ENCODE results near the gene DGKE.

DGKE gene

DNA sequence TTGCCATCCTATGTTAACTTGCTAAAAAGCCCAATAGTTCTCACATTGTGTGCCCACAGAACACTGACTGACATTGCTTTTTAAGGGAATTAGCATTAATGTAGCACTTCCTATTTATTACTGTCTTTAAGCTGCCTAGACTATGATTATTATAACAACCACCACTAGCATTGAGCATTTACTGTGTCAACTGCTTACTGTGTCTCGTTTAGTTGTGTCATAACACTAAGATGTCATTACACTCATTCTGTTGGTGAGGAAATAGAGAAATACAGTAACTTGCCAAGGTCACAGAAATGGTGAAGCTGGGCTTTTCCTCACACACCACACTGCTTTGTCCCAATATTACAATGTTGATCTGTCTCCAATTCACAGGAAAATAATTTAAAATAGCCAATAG lies 49.7 kb downstream of the DGKE start:
- Histone ChIP-seq H3K27ac (no peak overlapping the region), H3K36me3 (ENCODE audit: control insufficient read depth, insufficient read depth, low read length) (no peaks in the 10 kb centered on the region), H3K9ac (no peak overlapping the region), H3K79me2 (no peaks in the 10 kb centered on the region), H3K4me3 (ENCODE audit: low read depth, low read length) (no peak overlapping the region), H2AFZ (no peak overlapping the region), H3K4me2 (ENCODE audit: low read length) (no peak overlapping the region), H3K27me3 (ENCODE audit: control insufficient read depth, insufficient read depth, low read length) (no peaks in the 10 kb centered on the region), H3K9me3 (ENCODE audit: control insufficient read depth, low read length) (no peaks in the 10 kb centered on the region), H3K4me1 (no peaks in the 10 kb centered on the region)
- TF ChIP-seq, protein P1, sequence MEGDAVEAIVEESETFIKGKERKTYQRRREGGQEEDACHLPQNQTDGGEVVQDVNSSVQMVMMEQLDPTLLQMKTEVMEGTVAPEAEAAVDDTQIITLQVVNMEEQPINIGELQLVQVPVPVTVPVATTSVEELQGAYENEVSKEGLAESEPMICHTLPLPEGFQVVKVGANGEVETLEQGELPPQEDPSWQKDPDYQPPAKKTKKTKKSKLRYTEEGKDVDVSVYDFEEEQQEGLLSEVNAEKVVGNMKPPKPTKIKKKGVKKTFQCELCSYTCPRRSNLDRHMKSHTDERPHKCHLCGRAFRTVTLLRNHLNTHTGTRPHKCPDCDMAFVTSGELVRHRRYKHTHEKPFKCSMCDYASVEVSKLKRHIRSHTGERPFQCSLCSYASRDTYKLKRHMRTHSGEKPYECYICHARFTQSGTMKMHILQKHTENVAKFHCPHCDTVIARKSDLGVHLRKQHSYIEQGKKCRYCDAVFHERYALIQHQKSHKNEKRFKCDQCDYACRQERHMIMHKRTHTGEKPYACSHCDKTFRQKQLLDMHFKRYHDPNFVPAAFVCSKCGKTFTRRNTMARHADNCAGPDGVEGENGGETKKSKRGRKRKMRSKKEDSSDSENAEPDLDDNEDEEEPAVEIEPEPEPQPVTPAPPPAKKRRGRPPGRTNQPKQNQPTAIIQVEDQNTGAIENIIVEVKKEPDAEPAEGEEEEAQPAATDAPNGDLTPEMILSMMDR (IDR thresholded peaks at IDR 0.05), result no peak

DNA sequence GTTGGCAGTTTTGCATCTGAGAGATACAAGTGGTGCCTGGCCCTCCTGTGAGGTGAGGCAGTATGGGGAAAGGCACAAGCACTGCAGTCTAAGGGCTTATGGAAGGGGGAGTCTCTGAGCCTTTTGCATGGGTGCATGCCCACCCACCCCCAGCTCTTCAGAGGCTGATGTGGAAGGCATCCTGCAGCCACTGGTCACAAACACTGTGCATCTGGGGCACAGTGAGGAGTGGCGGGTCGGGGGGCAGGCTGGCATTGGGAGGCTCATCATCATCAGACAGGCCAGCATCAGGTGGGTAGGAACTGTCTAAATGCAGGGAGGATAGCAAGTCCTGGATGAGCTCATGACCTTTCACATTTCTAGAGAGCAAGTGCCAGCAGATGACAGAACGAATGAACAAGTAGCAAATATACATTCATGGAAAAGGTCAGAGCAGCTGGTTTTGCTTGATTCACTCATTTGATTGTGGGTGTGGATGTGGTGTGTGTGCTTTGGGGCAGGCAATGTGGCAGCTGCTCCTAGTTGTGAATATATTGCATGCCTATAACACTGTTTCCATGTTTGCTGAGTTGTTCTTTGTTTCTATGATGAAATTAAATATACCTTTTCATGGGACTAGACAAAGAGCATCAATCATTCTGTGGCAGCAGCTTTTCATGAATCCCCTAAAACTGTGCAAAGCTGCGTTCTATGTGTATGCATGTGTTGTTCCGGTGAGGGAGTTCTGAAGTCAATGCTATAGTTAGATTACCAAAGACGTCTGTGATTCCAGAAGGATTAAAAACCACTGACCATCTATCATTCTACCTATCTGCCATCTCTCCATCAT lies 50.7 kb downstream of the DGKE start:
- no peak overlapping the region for H3K9ac ChIP-seq
- no peaks in the 10 kb centered on the region for H3K79me2 ChIP-seq
- H3K4me2 ChIP-seq (ENCODE audit: low read length), result no peak overlapping the region
- no peak overlapping the region for H2AFZ ChIP-seq
- H3K4me3 ChIP-seq (ENCODE audit: low read depth, low read length), result no peak overlapping the region
- H3K9me3 ChIP-seq (ENCODE audit: control insufficient read depth, low read length), result no peaks in the 10 kb centered on the region
- H3K27ac ChIP-seq, result no peak overlapping the region
- no peaks in the 10 kb centered on the region for H3K36me3 ChIP-seq (ENCODE audit: control insufficient read depth, insufficient read depth, low read length)
- TF ChIP-seq, protein P1 (IDR thresholded peaks at IDR 0.05), result no peak
- H3K4me1 ChIP-seq, result no peaks in the 10 kb centered on the region
- H3K27me3 ChIP-seq (ENCODE audit: control insufficient read depth, insufficient read depth, low read length), result no peaks in the 10 kb centered on the region

DNA sequence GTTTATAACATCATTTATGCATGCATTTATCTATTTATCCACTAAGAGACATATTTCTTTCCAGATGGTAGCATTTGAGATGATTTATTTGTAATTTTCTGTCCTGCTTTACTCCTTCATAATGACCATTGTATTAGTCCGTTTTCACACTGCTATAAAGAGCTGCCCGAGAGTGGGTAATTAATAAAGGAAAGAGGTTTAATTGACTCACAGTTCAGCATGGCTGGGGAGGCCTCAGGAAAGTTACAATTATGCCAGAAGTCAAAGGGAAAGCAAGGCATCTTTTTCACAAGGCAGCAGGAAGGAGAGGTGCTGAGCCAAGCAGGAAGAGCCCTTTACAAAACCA lies 51.3 kb downstream of the DGKE start:
- Histone ChIP-seq H3K27ac (no peak overlapping the region), H3K4me3 (ENCODE audit: low read depth, low read length) (no peak overlapping the region), H3K27me3 (ENCODE audit: control insufficient read depth, insufficient read depth, low read length) (no peaks in the 10 kb centered on the region), H3K9me3 (ENCODE audit: control insufficient read depth, low read length) (no peaks in the 10 kb centered on the region), H3K79me2 (no peaks in the 10 kb centered on the region), H3K9ac (no peak overlapping the region), H3K4me1 (no peaks in the 10 kb centered on the region), H2AFZ (no peak overlapping the region), H3K4me2 (ENCODE audit: low read length) (no peak overlapping the region), H3K36me3 (ENCODE audit: control insufficient read depth, insufficient read depth, low read length) (no peaks in the 10 kb centered on the region)
- TF ChIP-seq, protein P1 (IDR thresholded peaks at IDR 0.05), result no peak

DNA sequence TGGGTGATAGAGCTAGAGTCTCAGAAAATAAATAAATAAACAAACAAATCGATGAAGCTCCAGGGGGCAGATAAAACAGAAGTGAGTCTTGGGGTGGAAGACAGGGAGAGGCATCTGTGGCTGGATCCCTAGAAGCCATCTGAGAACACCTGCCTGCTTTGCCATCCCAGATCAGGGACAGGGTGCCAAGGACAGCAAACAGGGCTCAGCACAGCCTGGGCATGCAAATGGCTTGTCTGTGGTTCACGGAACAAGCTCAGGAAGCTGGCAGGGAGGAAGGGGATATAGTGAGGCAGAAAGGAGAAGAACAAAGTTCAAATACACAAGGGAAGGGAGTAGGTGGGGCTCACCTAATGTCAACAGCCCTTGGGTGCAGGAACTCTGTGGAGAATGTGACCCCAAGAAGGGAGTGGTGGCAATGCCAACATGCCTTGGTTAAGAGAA lies 52.4 kb downstream of the DGKE start:
- Histone ChIP-seq H3K9me3 (ENCODE audit: control insufficient read depth, low read length) (no peaks in the 10 kb centered on the region), H2AFZ (no peak overlapping the region), H3K27me3 (ENCODE audit: control insufficient read depth, insufficient read depth, low read length) (no peaks in the 10 kb centered on the region), H3K27ac (no peak overlapping the region), H3K4me3 (ENCODE audit: low read depth, low read length) (no peak overlapping the region), H3K9ac (no peak overlapping the region), H3K36me3 (ENCODE audit: control insufficient read depth, insufficient read depth, low read length) (no peaks in the 10 kb centered on the region), H3K4me1 (no peaks in the 10 kb centered on the region), H3K4me2 (ENCODE audit: low read length) (no peak overlapping the region), H3K79me2 (no peaks in the 10 kb centered on the region)
- TF ChIP-seq, protein P1 (IDR thresholded peaks at IDR 0.05), result no peak

DNA sequence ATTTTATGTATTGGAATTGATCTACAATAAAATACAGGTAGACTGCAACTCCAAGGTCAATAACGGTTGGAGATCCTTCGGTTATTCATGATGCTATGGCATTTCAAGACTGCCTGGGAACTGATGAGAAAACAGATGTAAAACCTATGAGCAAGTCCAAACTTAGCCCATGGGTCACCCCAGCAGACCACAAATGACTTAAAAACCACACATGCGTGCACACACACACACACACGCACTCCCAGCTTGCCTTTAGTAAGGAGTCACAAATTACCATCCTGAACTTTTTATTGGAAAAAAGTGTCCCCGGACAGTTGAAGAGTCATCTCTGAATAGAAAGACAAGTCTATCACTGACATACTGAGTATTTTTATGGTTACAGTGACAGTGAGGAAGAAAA lies 53.2 kb downstream of the DGKE start:
- Histone ChIP-seq H3K27ac (no peak overlapping the region), H3K4me3 (ENCODE audit: low read depth, low read length) (no peak overlapping the region), H3K9me3 (ENCODE audit: control insufficient read depth, low read length) (no peaks in the 10 kb centered on the region), H2AFZ (no peak overlapping the region), H3K4me1 (no peaks in the 10 kb centered on the region), H3K9ac (no peak overlapping the region), H3K36me3 (ENCODE audit: control insufficient read depth, insufficient read depth, low read length) (no peaks in the 10 kb centered on the region), H3K4me2 (ENCODE audit: low read length) (no peak overlapping the region), H3K79me2 (no peaks in the 10 kb centered on the region), H3K27me3 (ENCODE audit: control insufficient read depth, insufficient read depth, low read length) (no peaks in the 10 kb centered on the region)
- TF ChIP-seq, protein P1 (IDR thresholded peaks at IDR 0.05), result no peak

Measured in parathyroid adenoma (tissue), 2 donors.